ENCODE results near the gene ECI1.

DNA sequence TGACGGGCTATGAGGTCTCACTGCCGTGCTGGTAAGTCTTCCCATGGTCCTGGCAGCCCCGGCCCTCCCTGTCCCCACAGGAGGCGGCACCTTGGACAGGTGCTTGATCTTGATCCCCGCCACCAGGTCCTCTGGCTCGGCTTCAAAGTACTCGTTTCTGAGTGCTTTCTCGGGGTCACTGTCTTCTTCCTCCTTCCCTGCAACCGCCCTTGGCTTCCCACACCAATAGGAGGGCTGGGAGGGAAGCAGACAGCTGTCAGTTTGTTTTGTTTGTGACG, 48.5 kb upstream of the ECI1 start:
- TF ChIP-seq EZH2 (IDR thresholded peaks at IDR 0.05; ENCODE audit: borderline replicate concordance, low read length) = no peak
- TF ChIP-seq, protein P1, sequence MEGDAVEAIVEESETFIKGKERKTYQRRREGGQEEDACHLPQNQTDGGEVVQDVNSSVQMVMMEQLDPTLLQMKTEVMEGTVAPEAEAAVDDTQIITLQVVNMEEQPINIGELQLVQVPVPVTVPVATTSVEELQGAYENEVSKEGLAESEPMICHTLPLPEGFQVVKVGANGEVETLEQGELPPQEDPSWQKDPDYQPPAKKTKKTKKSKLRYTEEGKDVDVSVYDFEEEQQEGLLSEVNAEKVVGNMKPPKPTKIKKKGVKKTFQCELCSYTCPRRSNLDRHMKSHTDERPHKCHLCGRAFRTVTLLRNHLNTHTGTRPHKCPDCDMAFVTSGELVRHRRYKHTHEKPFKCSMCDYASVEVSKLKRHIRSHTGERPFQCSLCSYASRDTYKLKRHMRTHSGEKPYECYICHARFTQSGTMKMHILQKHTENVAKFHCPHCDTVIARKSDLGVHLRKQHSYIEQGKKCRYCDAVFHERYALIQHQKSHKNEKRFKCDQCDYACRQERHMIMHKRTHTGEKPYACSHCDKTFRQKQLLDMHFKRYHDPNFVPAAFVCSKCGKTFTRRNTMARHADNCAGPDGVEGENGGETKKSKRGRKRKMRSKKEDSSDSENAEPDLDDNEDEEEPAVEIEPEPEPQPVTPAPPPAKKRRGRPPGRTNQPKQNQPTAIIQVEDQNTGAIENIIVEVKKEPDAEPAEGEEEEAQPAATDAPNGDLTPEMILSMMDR (conservative IDR thresholded peaks at IDR 0.05 in 1 of 2, IDR thresholded peaks at IDR 0.05 in 1 of 2; ENCODE audit: extremely low read depth in 1 of 2, insufficient read depth in 1 of 2, low read depth in 1 of 2, low read length in 2 of 2) = no peak
